ENCODE data around the gene MYH9.

Gene MYH9

DNA sequence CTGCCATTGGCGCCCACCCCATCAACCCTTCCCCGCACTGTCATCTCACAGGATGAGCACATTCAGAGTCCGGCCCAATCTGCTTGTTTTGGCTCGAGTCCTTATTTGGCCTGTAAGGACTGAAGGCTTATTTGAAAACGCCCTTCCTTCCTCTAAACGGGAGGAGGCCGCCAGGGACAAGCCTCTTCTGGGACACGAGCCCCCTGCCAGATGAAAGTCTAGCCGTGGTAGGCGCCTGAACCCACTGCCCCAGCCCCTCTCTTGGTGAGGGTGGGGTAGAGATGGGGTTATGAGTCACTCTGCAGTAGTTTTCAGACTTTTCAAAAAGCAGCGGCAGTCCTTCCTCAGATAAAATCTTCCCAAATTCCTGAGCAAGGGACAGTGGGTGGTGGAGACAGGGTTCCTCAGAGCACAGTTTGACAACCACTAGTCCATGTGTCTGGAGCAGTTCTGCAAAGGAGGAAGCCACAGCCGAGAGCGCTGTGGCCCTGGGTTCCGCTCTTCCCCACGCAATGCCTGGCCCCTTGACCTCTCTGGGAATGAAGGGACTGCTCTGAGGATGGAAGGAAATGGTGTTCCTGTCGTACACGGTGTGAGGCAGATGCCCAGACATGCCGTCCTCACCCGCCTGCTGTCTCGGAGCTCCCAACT, 57.0 kb downstream of the MYH9 start:
- Histone ChIP-seq H3K27me3 (ENCODE audit: low read depth, low read length) (no peaks in the 10 kb centered on the region), H3K27ac (ENCODE audit: low read length) (peak overlapping the region; percentile 97), H3K36me3 (ENCODE audit: control insufficient read depth in 1 of 2, insufficient read depth in 2 of 2, low read length in 2 of 2) (peaks cover 39 to 61% of the 10 kb centered on the region in 2 donors), H3K4me1 (ENCODE audit: control insufficient read depth in 1 of 2, insufficient read depth in 2 of 2, low read length in 2 of 2) (peaks cover 70 to 97% of the 10 kb centered on the region in 2 donors), H3K9me3 (ENCODE audit: control insufficient read depth in 1 of 2, low read length in 2 of 2) (no peaks in the 10 kb centered on the region), H3K4me3 (ENCODE audit: low read depth in 1 of 2, low read length in 2 of 2) (peak overlapping the region in 1 of 2 donors; percentile 27)

DNA sequence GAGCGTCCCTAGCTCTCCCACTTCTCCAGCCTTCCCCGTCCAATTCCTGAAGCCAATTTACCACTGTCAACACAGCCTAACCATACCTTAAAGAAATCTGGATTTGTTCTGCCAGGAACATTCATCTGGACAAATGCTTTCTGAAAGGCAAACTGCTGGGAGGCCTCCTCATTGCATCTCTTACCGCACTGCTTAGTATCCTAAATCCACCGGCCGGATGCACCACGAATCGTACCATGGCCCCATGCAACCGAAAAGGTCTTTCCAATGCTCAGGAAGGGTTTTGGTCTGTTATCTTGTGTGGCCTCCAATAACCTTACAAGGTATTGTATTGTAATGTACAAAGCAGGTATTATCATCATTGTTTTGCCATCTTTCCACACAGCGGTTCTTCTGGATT, 57.6 kb downstream of the MYH9 start:
- Histone ChIP-seq H3K4me3 (ENCODE audit: low read depth in 1 of 2, low read length in 2 of 2) (peak overlapping the region; percentile 28 to 42), H3K9me3 (ENCODE audit: control insufficient read depth in 1 of 2, low read length in 2 of 2) (no peaks in the 10 kb centered on the region), H3K4me1 (ENCODE audit: control insufficient read depth in 1 of 2, insufficient read depth in 2 of 2, low read length in 2 of 2) (peaks cover 75 to 97% of the 10 kb centered on the region in 2 donors), H3K27me3 (ENCODE audit: low read depth, low read length) (no peaks in the 10 kb centered on the region), H3K36me3 (ENCODE audit: control insufficient read depth in 1 of 2, insufficient read depth in 2 of 2, low read length in 2 of 2) (peaks cover 37 to 66% of the 10 kb centered on the region in 2 donors), H3K27ac (ENCODE audit: low read length) (peak overlapping the region; percentile 97)

GRCh38 chr22:36329254-36330078, 58.3 kb downstream of the MYH9 start:
- H3K27ac ChIP-seq (ENCODE audit: low read length): peak overlapping the region; percentile 97
- no peaks in the 10 kb centered on the region for H3K9me3 ChIP-seq (ENCODE audit: control insufficient read depth in 1 of 2, low read length in 2 of 2)
- no peaks in the 10 kb centered on the region for H3K27me3 ChIP-seq (ENCODE audit: low read depth, low read length)
- H3K36me3 ChIP-seq (ENCODE audit: control insufficient read depth in 1 of 2, insufficient read depth in 2 of 2, low read length in 2 of 2): peaks cover 33 to 65% of the 10 kb centered on the region in 2 donors
- peak overlapping the region; percentile 28 to 45 for H3K4me3 ChIP-seq (ENCODE audit: low read depth in 1 of 2, low read length in 2 of 2)
- H3K4me1 ChIP-seq (ENCODE audit: control insufficient read depth in 1 of 2, insufficient read depth in 2 of 2, low read length in 2 of 2): peaks cover 81 to 97% of the 10 kb centered on the region in 2 donors

GRCh38 chr22:36328635-36329253, 59.0 kb downstream of the MYH9 start:
- Histone ChIP-seq H3K4me1 (ENCODE audit: control insufficient read depth in 1 of 2, insufficient read depth in 2 of 2, low read length in 2 of 2) (peaks cover 80 to 96% of the 10 kb centered on the region in 2 donors), H3K36me3 (ENCODE audit: control insufficient read depth in 1 of 2, insufficient read depth in 2 of 2, low read length in 2 of 2) (peaks cover 29 to 61% of the 10 kb centered on the region in 2 donors), H3K27me3 (ENCODE audit: low read depth, low read length) (no peaks in the 10 kb centered on the region), H3K27ac (ENCODE audit: low read length) (peak overlapping the region; percentile 97), H3K4me3 (ENCODE audit: low read depth in 1 of 2, low read length in 2 of 2) (peak overlapping the region in 1 of 2 donors; percentile 45), H3K9me3 (ENCODE audit: control insufficient read depth in 1 of 2, low read length in 2 of 2) (no peaks in the 10 kb centered on the region)

DNA sequence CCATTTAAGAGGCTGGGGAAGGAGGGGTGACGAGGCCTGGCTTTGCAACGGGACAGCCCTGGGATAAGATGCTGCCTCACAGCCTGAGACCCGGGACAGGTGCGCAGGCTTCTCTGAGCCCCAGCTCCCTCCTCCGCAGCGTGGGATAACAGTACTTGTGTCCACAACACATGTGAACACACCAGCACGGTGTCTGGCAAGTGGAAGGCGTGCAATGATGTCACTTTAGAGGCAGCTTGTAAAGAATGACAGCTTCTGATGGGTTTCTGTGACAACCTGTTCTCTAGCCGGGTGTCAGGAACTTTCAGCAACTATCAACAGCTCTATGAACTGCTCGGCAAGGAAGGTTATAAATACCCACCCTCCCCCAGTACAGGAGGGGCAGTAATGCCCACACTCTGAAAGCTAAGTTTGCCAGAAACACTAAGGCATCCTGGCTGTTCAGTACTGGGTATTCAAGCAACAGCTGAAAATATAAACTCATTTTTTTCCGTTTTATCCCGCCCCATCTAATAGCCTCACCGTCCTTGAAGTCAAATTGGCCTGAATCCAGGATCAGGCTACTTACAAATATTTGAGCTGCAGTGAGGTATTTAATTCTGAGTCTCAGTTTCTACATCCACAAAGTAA, 59.7 kb downstream of the MYH9 start:
- H3K4me3 ChIP-seq (ENCODE audit: low read depth in 1 of 2, low read length in 2 of 2): peak overlapping the region in 1 of 2 donors; percentile 45
- H3K4me1 ChIP-seq (ENCODE audit: control insufficient read depth in 1 of 2, insufficient read depth in 2 of 2, low read length in 2 of 2): peaks cover 80 to 96% of the 10 kb centered on the region in 2 donors
- peak overlapping the region; percentile 97 for H3K27ac ChIP-seq (ENCODE audit: low read length)
- no peaks in the 10 kb centered on the region for H3K27me3 ChIP-seq (ENCODE audit: low read depth, low read length)
- H3K9me3 ChIP-seq (ENCODE audit: control insufficient read depth in 1 of 2, low read length in 2 of 2): no peaks in the 10 kb centered on the region
- peaks cover 31 to 61% of the 10 kb centered on the region in 2 donors for H3K36me3 ChIP-seq (ENCODE audit: control insufficient read depth in 1 of 2, insufficient read depth in 2 of 2, low read length in 2 of 2)

DNA sequence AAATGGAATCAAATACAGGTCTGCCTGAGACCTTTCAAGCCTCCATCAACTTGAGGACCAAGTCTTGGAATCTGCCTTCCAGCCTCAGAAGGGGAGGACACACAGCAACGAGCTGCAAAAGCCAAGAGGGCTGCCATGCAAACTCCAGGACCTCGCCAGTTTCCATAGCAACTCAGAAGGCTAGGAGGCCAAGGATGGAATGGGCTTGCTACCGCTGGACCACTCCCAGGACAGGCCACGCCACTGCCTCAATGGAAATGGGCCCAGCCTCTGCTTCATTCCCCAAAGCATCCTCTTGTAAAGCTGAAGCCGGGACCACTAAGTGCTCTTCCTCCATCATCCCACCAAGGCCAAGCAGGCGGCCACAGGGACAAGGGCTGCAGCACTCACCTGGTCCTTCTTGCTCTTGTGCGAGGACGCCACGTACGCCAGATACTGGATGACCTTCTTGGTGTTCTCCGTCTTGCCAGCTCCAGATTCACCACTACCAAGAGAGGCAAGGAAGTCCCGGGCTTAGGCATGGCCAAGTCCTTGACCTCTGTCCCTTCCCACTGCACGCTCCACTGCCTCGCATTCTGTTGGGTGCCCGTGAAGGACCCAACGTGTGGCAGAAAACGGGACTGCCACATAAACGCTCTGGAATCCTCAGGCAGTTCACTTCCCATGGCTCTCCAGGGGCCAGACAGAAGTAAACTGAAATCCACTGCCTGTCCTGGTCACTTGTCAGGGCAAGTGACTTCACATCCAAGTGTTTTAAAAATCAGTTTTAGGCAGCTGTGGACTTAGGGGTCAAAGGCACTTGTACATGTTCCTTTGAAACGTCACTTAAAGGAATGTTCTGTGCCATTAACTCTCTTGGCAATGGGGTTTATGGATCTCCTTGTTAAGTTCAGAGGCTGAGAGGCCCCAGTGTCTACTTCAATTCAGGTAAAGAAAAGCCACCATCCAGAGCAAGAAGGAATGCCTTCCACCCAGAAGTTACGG, 61.3 kb downstream of the MYH9 start:
- Histone ChIP-seq H3K4me3 (ENCODE audit: low read depth in 1 of 2, low read length in 2 of 2) (no peak overlapping the region), H3K36me3 (ENCODE audit: control insufficient read depth in 1 of 2, insufficient read depth in 2 of 2, low read length in 2 of 2) (peaks cover 47 to 69% of the 10 kb centered on the region in 2 donors), H3K27me3 (ENCODE audit: low read depth, low read length) (no peaks in the 10 kb centered on the region), H3K4me1 (ENCODE audit: control insufficient read depth in 1 of 2, insufficient read depth in 2 of 2, low read length in 2 of 2) (peaks cover 70 to 87% of the 10 kb centered on the region in 2 donors), H3K9me3 (ENCODE audit: control insufficient read depth in 1 of 2, low read length in 2 of 2) (no peaks in the 10 kb centered on the region), H3K27ac (ENCODE audit: low read length) (peak overlapping the region; percentile 97)

- Histone ChIP-seq H3K4me3 (ENCODE audit: low read depth in 1 of 2, low read length in 2 of 2) (peak overlapping the region in 1 of 2 donors; percentile 46), H3K36me3 (ENCODE audit: control insufficient read depth in 1 of 2, insufficient read depth in 2 of 2, low read length in 2 of 2) (peaks cover 58 to 79% of the 10 kb centered on the region in 2 donors), H3K4me1 (ENCODE audit: control insufficient read depth in 1 of 2, insufficient read depth in 2 of 2, low read length in 2 of 2) (peaks cover 63 to 80% of the 10 kb centered on the region in 2 donors), H3K9me3 (ENCODE audit: control insufficient read depth in 1 of 2, low read length in 2 of 2) (no peaks in the 10 kb centered on the region), H3K27ac (ENCODE audit: low read length) (peak overlapping the region; percentile 97), H3K27me3 (ENCODE audit: low read depth, low read length) (no peaks in the 10 kb centered on the region)
Observed at GRCh38 chr22:36325154-36326031, 62.4 kb downstream of the MYH9 start.

GRCh38 chr22:36324414-36324813, 63.4 kb downstream of the MYH9 start:
- Histone ChIP-seq H3K27me3 (ENCODE audit: low read depth, low read length) (no peaks in the 10 kb centered on the region), H3K36me3 (ENCODE audit: control insufficient read depth in 1 of 2, insufficient read depth in 2 of 2, low read length in 2 of 2) (peaks cover 65 to 80% of the 10 kb centered on the region in 2 donors), H3K9me3 (ENCODE audit: control insufficient read depth in 1 of 2, low read length in 2 of 2) (no peaks in the 10 kb centered on the region), H3K27ac (ENCODE audit: low read length) (peak overlapping the region; percentile 97), H3K4me1 (ENCODE audit: control insufficient read depth in 1 of 2, insufficient read depth in 2 of 2, low read length in 2 of 2) (peaks cover 53 to 74% of the 10 kb centered on the region in 2 donors), H3K4me3 (ENCODE audit: low read depth in 1 of 2, low read length in 2 of 2) (peak overlapping the region in 1 of 2 donors; percentile 46)

GRCh38 chr22:36323855-36324331, 63.9 kb downstream of the MYH9 start:
- Histone ChIP-seq H3K36me3 (ENCODE audit: control insufficient read depth in 1 of 2, insufficient read depth in 2 of 2, low read length in 2 of 2) (peaks cover 62 to 86% of the 10 kb centered on the region in 2 donors), H3K9me3 (ENCODE audit: control insufficient read depth in 1 of 2, low read length in 2 of 2) (no peaks in the 10 kb centered on the region), H3K27me3 (ENCODE audit: low read depth, low read length) (no peaks in the 10 kb centered on the region), H3K27ac (ENCODE audit: low read length) (peak overlapping the region; percentile 97), H3K4me3 (ENCODE audit: low read depth in 1 of 2, low read length in 2 of 2) (peak overlapping the region in 1 of 2 donors; percentile 46), H3K4me1 (ENCODE audit: control insufficient read depth in 1 of 2, insufficient read depth in 2 of 2, low read length in 2 of 2) (peaks cover 48 to 70% of the 10 kb centered on the region in 2 donors)
